ENCODE results near the gene HBEGF. TPM values are rescaled to one million over a fixed set of nuclear protein-coding genes. Genes with fewer than 3 reads are reported as not detected.

Gene HBEGF, protein sequence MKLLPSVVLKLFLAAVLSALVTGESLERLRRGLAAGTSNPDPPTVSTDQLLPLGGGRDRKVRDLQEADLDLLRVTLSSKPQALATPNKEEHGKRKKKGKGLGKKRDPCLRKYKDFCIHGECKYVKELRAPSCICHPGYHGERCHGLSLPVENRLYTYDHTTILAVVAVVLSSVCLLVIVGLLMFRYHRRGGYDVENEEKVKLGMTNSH
- total RNA-seq (ENCODE audit: low replicate concordance) = 2.4 and 3.4 TPM in 2 replicates

DNA sequence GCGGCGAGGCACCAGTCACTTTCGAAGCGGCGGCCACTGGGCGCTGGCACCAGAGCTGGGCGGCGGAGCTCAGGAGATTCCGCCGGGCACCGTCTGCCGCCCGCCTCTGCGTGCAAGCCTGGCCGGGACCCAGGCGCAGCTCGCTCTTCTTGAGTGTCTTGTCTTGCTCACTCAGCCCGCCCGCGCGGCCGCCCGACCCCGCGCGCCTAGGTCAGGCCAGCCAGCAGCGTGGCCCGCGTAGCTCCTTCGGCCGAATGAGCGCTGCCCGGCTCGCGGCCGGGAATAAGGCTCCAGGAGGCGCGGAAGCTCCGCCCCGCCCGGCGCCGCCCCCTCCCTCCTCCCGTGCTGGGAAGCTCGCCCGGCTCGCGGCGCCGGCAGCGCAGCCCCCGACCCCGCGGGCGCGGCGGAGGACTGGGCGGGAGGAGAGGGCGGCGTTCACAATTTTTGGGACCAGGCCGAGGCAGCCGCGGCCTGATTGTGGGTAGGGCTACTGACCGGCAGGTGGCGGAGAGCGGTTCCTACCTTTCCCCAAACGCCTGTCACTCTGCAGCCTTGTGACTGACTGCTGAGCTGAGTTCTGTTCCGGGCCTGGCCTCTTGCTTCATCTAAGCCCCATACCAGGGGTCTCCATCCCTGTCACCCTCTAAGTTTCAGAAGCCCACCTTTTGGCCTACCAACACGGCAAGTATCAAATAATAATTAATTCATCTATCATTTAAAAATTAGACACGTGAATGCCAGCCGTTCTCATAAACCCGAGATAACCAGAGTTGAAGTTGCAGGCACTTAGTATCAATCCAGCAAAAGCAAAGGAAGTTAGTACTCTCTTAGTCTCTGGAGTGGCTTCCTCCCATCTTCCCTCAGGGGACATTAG, at the start of gene HBEGF:
Gene HBEGF (minus strand): TSS at position 256 of the 874 bp plus-strand sequence. CDS start 275 bp downstream, outside the sequence.
- DNase-seq (ENCODE audit: low spot score) = peak; percentile 97
- Histone ChIP-seq H3K27me3 (peaks cover 22% of the 10 kb centered on the region), H3K9me3 (ENCODE audit: low read depth) (no peaks in the 10 kb centered on the region), H3K4me3 (peak within 1 kb of the TSS; percentile 59), H3K4me1 (no peaks in the 10 kb centered on the region), H3K36me3 (no peaks in the 10 kb centered on the region), H3K4me2 (peak within 1 kb of the TSS; percentile 80), H3K9ac (no peak within 1 kb of the TSS), H3F3A (ENCODE audit: low read depth) (peaks cover 15% of the 10 kb centered on the region), H2AFZ (replicated peaks) (peak within 1 kb of the TSS; percentile 80), H3K27ac (no peak within 1 kb of the TSS), H4K20me1 (ENCODE audit: low read depth) (no peaks in the 10 kb centered on the region), H3K79me2 (ENCODE audit: low read depth) (no peaks in the 10 kb centered on the region)
- H3K27me3 Mint-ChIP-seq (ENCODE audit: insufficient read depth, low read depth) = peaks cover 7% of the 10 kb centered on the region
- no peaks in the 10 kb centered on the region for H3K36me3 Mint-ChIP-seq
- H3K27ac Mint-ChIP-seq = no peak within 1 kb of the TSS
- TF ChIP-seq EZH2 (IDR thresholded peaks at IDR 0.05) = peak; percentile 45
- TF ChIP-seq, protein P1, sequence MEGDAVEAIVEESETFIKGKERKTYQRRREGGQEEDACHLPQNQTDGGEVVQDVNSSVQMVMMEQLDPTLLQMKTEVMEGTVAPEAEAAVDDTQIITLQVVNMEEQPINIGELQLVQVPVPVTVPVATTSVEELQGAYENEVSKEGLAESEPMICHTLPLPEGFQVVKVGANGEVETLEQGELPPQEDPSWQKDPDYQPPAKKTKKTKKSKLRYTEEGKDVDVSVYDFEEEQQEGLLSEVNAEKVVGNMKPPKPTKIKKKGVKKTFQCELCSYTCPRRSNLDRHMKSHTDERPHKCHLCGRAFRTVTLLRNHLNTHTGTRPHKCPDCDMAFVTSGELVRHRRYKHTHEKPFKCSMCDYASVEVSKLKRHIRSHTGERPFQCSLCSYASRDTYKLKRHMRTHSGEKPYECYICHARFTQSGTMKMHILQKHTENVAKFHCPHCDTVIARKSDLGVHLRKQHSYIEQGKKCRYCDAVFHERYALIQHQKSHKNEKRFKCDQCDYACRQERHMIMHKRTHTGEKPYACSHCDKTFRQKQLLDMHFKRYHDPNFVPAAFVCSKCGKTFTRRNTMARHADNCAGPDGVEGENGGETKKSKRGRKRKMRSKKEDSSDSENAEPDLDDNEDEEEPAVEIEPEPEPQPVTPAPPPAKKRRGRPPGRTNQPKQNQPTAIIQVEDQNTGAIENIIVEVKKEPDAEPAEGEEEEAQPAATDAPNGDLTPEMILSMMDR (IDR thresholded peaks at IDR 0.05) = peak; percentile 64
- TF ChIP-seq EZH2phosphoT487 (IDR thresholded peaks at IDR 0.05) = no peak
- H3K9me3 Mint-ChIP-seq = no peaks in the 10 kb centered on the region
- peaks cover 8% of the 10 kb centered on the region for H3K4me1 Mint-ChIP-seq
- H3K4me3 Mint-ChIP-seq = peak within 1 kb of the TSS; percentile 85

DNA sequence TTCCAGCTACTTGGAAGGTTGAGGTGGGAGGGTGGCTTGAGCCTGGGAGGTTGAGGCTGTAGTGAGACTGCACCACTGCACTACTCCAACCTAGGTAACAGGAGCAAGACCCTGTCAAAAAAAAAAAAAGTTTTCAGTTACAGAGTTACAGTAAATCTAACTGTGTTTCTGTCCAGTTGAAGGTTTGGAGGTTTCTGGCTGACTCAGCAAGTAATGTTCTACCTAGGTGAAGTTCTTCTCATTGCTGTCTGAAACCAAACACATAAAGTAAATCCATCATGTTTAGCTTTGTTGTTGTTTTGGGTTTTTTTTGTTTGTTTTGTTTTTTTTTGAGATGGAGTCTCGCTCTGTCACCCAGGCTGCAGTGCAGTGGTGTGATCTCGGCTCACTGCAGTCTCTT, 47.3 kb upstream of the HBEGF start:
- Mint-ChIP-seq H3K27me3 (ENCODE audit: insufficient read depth, low read depth) (no peaks in the 10 kb centered on the region), H3K4me1 (no peaks in the 10 kb centered on the region), H3K36me3 (peaks cover 2% of the 10 kb centered on the region), H3K27ac (no peak overlapping the region), H3K9me3 (no peaks in the 10 kb centered on the region), H3K4me3 (no peak overlapping the region)
- Histone ChIP-seq H2AFZ (replicated peaks) (no peak overlapping the region), H3K4me2 (no peak overlapping the region), H3K27ac (no peak overlapping the region), H4K20me1 (ENCODE audit: low read depth) (no peaks in the 10 kb centered on the region), H3K27me3 (no peaks in the 10 kb centered on the region), H3K4me3 (no peak overlapping the region), H3K36me3 (no peaks in the 10 kb centered on the region), H3K79me2 (ENCODE audit: low read depth) (peaks cover 4% of the 10 kb centered on the region), H3F3A (ENCODE audit: low read depth) (no peaks in the 10 kb centered on the region), H3K4me1 (no peaks in the 10 kb centered on the region), H3K9me3 (ENCODE audit: low read depth) (no peaks in the 10 kb centered on the region), H3K9ac (no peak overlapping the region)
- DNase-seq (ENCODE audit: low spot score) = no peak
- TF ChIP-seq EZH2phosphoT487 (IDR thresholded peaks at IDR 0.05) (no peak), EZH2 (IDR thresholded peaks at IDR 0.05) (no peak)
- TF ChIP-seq, protein P1 (IDR thresholded peaks at IDR 0.05) = no peak

DNA sequence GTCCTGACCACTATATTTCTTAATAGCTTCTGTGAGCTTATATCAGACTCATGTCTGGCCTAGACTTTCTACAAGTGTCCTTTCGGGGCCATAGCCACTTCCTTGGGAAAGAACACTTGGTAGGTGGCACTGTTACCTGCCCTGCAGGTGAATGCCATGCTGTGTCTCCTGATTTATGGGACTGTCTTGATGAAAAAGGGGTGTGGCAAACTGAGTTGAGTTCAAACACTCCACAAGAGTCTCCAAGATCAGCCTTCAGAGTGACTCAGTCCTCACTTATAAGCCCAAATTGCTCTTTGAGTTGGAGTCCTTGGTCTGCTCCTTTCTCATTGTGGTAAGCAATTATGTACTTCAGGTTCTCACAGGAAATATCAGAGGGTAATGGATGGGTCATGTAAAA, 45.3 kb upstream of the HBEGF start:
- H2AFZ ChIP-seq (replicated peaks) = no peak overlapping the region
- H3K4me2 ChIP-seq = no peak overlapping the region
- no peak overlapping the region for H3K27ac Mint-ChIP-seq
- H3K27ac ChIP-seq = no peak overlapping the region
- no peaks in the 10 kb centered on the region for H3K36me3 ChIP-seq
- no peak overlapping the region for H3K4me3 ChIP-seq
- H4K20me1 ChIP-seq (ENCODE audit: low read depth) = no peaks in the 10 kb centered on the region
- no peaks in the 10 kb centered on the region for H3K9me3 ChIP-seq (ENCODE audit: low read depth)
- peaks cover 2% of the 10 kb centered on the region for H3K36me3 Mint-ChIP-seq
- no peaks in the 10 kb centered on the region for H3F3A ChIP-seq (ENCODE audit: low read depth)
- H3K4me3 Mint-ChIP-seq = no peak overlapping the region
- no peaks in the 10 kb centered on the region for H3K9me3 Mint-ChIP-seq
- TF ChIP-seq EZH2phosphoT487 (IDR thresholded peaks at IDR 0.05) (no peak), EZH2 (IDR thresholded peaks at IDR 0.05) (no peak)
- TF ChIP-seq, protein P1 (IDR thresholded peaks at IDR 0.05) = no peak
- no peaks in the 10 kb centered on the region for H3K79me2 ChIP-seq (ENCODE audit: low read depth)
- H3K4me1 Mint-ChIP-seq = no peaks in the 10 kb centered on the region
- H3K27me3 Mint-ChIP-seq (ENCODE audit: insufficient read depth, low read depth) = no peaks in the 10 kb centered on the region
- H3K9ac ChIP-seq = no peak overlapping the region
- DNase-seq (ENCODE audit: low spot score) = no peak
- no peaks in the 10 kb centered on the region for H3K4me1 ChIP-seq
- no peaks in the 10 kb centered on the region for H3K27me3 ChIP-seq
